GM12878 (cell line): ENCODE measurements around the gene DEPDC1. TPM values are rescaled to one million over a fixed set of nuclear protein-coding genes. Genes with fewer than 3 reads are reported as not detected.

ENCODE experiments used
- ATAC-seq: fragments of 200-7000 bp; cut with Tn5 transposase; 3 replicates; pipeline ENCODE4 v1.9.1; 2020; ENCODE audit warnings: mild to moderate bottlenecking, moderate library complexity
- BruUV-seq: library from RNA; stranded (reverse); fragments of 400-500 nt; replicated peaks from 2 replicates; lab custom pipeline; 2021; lab: Mats Ljungman, UMichigan
- CTCF ChIA-PET: fragments of 300-600 bp; sonication (Branson Sonifier 250); formaldehyde crosslinking; extraction: SDS; loops from one replicate; lab custom pipeline; 2021; ENCODE audit warnings: inconsistent platforms; lab: Yijun Ruan, JAX
- POLR2A ChIA-PET: fragments of 350-600 bp; formaldehyde crosslinking; extraction: SDS; loops from one replicate; lab custom pipeline; 2021; ENCODE audit warnings: inconsistent platforms; lab: Charles Lee
- RAD21 ChIA-PET: fragments of 300-600 bp; sonication (Branson Sonifier 250); formaldehyde crosslinking; loops from one replicate; lab custom pipeline; 2023; ENCODE audit warnings: antibody characterized with exemption; ENCODE audit not compliant: unreplicated experiment; lab: Charles Lee
- SMC1A ChIA-PET: fragments of 300-600 bp; sonication (Branson Sonifier 250); formaldehyde crosslinking; loops from one replicate; lab custom pipeline; 2023; ENCODE audit not compliant: unreplicated experiment, uncharacterized antibody; lab: Charles Lee
- DNase-seq: peaks from one replicate; pipeline ENCODE4 v3.0.0-alpha.2; 2011; ENCODE audit warnings: low read depth, low spot score
- FAIRE-seq: peaks from 3 replicates; lab custom pipeline; 2011; peaks lifted over from hg19 to GRCh38; lab: Jason Lieb, UNC
- H2AFZ ChIP-seq: 2 replicates; pipeline ENCODE4 v1.6.0; 2011; ENCODE audit warnings: low read depth, low read length, control low read depth; ENCODE audit not compliant: control insufficient read depth
- H3K27ac ChIP-seq: 2 replicates; pipeline ENCODE4 v1.5.1; 2011; ENCODE audit warnings: control low read depth; ENCODE audit not compliant: control insufficient read depth, insufficient read depth
- H3K27me3 ChIP-seq, 2 experiments: replicated peaks in 1 of 2; 2 replicates each; pipeline versions ENCODE4 v1.6.0 to v1.6.1; 2011; ENCODE audit warnings: low read length in 1 of 2; ENCODE audit not compliant: control insufficient read depth in 2 of 2, insufficient read depth in 2 of 2
- H3K36me3 ChIP-seq, 2 experiments: 2 replicates each; pipeline ENCODE4 v1.5.1; 2011; ENCODE audit warnings: low read length in 1 of 2; ENCODE audit not compliant: control insufficient read depth in 2 of 2, insufficient read depth in 2 of 2
- H3K4me1 ChIP-seq: 2 replicates; pipeline ENCODE4 v1.6.1; 2011; ENCODE audit warnings: mild to moderate bottlenecking, low read length, moderate library complexity, mixed read lengths; ENCODE audit not compliant: control insufficient read depth, insufficient read depth
- H3K4me2 ChIP-seq: 2 replicates; pipeline ENCODE4 v1.6.0; 2011; ENCODE audit warnings: control low read depth; ENCODE audit not compliant: control insufficient read depth, insufficient read depth
- H3K4me3 ChIP-seq: fragments of 200-600 bp; sonication (generic); 2 replicates; pipeline ENCODE4 v1.5.1; 2016
- H3K79me2 ChIP-seq: 2 replicates; pipeline ENCODE4 v1.6.0; 2011; ENCODE audit warnings: low read length; ENCODE audit not compliant: control insufficient read depth, insufficient read depth
- H3K9ac ChIP-seq: 2 replicates; pipeline ENCODE4 v1.8.0; 2011; ENCODE audit warnings: low read length, control low read depth, mixed read lengths; ENCODE audit not compliant: control insufficient read depth, insufficient read depth
- H3K9me3 ChIP-seq: replicated peaks from 3 replicates; pipeline ENCODE4 v1.5.1; 2011; ENCODE audit warnings: mild to moderate bottlenecking, low read length; ENCODE audit not compliant: control insufficient read depth, insufficient read depth
- H4K20me1 ChIP-seq: 2 replicates; pipeline ENCODE4 v1.6.0; 2011; ENCODE audit not compliant: control insufficient read depth, insufficient read depth
- CBFB ChIP-seq: IDR thresholded peaks from 2 replicates; pipeline ENCODE4 v1.6.1; 2016; ENCODE audit warnings: antibody characterized with exemption, low read depth
- EED ChIP-seq: sonication (generic); IDR thresholded peaks from 2 replicates; pipeline ENCODE4 v1.6.1; 2016; ENCODE audit warnings: antibody characterized with exemption, low read depth
- KAT2A ChIP-seq: conservative IDR thresholded peaks from 2 replicates; pipeline ENCODE4 v1.6.1; 2011; ENCODE audit warnings: low read depth, low read length; ENCODE audit not compliant: control insufficient read depth
- NRF1 ChIP-seq: conservative IDR thresholded peaks from 2 replicates; pipeline ENCODE4 v1.6.1; 2011; ENCODE audit warnings: mild to moderate bottlenecking, low read depth, low read length, improper control_type of control experiment
- PAX8 ChIP-seq: fragments of 450-650 bp; IDR thresholded peaks from 2 replicates; pipeline ENCODE4 v1.6.1; 2017; ENCODE audit warnings: mild to moderate bottlenecking, moderate library complexity
- PRDM15 ChIP-seq: fragments of 450-650 bp; formaldehyde crosslinking; IDR thresholded peaks from 2 replicates; pipeline ENCODE4 v1.4.0; 2020; ENCODE audit warnings: mild to moderate bottlenecking, moderate library complexity
- SIN3A ChIP-seq: IDR thresholded peaks from 2 replicates; pipeline ENCODE4 v1.6.1; 2012; ENCODE audit warnings: low read depth, low read length, improper control_type of control experiment
- SRF ChIP-seq, 2 experiments: IDR thresholded peaks; 2 replicates each; pipeline ENCODE4 v1.6.1; 2011; ENCODE audit warnings: low read depth in 2 of 2, low read length in 2 of 2, mild to moderate bottlenecking in 1 of 2, moderate library complexity in 1 of 2
- TARDBP ChIP-seq: IDR thresholded peaks from 2 replicates; pipeline ENCODE4 v1.6.1; 2016; ENCODE audit warnings: borderline replicate concordance
- TCF12 ChIP-seq: IDR thresholded peaks from 2 replicates; pipeline ENCODE4 v1.6.1; 2011; ENCODE audit warnings: low read depth, mild to moderate bottlenecking, low read length
- ZZZ3 ChIP-seq: IDR thresholded peaks from 2 replicates; pipeline ENCODE4 v1.6.1; 2011; ENCODE audit warnings: low read depth; ENCODE audit not compliant: control insufficient read depth, insufficient read length
- WGBS: methylation state at CpG from one replicate; pipeline ENCODE4 v1.1.6; 2016; ENCODE audit warnings: low lambda C conversion rate; ENCODE audit not compliant: insufficient replicate concordance, insufficient coverage; ENCODE audit errors: missing lambda C conversion rate; 5-methylcytosine and 5-hydroxymethylcytosine counted together
- in situ Hi-C: fragments of 300-500 bp; cut with MboI; formaldehyde crosslinking; loops from 9 replicates; pipeline ENCODE4 v1.14.3; 2018; ENCODE audit warnings: mixed read lengths
- intact Hi-C: fragments of 100-400 bp; cut with micrococcal nuclease; formaldehyde crosslinking; loops from one replicate; pipeline ENCODE4 v1.14.2; 2022; ENCODE audit not compliant: unreplicated experiment
- polyA plus RNA-seq, 11 experiments: library from polyadenylated mRNA; depleted of rRNA in 4 of 11; unstranded in 6 of 11; stranded (reverse) in 5 of 11; fragments of >200 nt; fragmentation: Nextera tagmentation in 4 of 11; fragmentation: Illumina TruSeq in 1 of 11; extraction: Ambion mirVana in 4 of 11; extraction: Trizol in 1 of 11; gene quantifications; 1 replicate in 1 of 11; 2 replicates in 10 of 11; pipeline versions ENCODE4 v1.2.1 to v1.2.3, GENCODE V29; 2011 to 2016; ENCODE audit warnings: inconsistent platforms in 2 of 11, missing spikeins in 2 of 11, low read depth in 1 of 11
- total RNA-seq, 4 experiments: library from RNA; depleted of rRNA in 3 of 4; stranded (reverse); fragments of >200 nt in 3 of 4; fragmentation: Illumina TruSeq in 1 of 4; extraction: Trizol in 1 of 4; gene quantifications; 2 replicates each; pipeline versions ENCODE4 v1.2.1 to v1.2.3, GENCODE V29; 2013 to 2021
- TF ChIP-seq, protein P1 (sequence below): IDR thresholded peaks from 2 replicates; pipeline ENCODE4 v1.6.1; 2012; ENCODE audit warnings: low read depth, low read length, improper control_type of control experiment
- TF ChIP-seq, protein P2 (sequence below): fragments of 450-650 bp; IDR thresholded peaks from 2 replicates; pipeline ENCODE4 v1.6.1; 2018; ENCODE audit warnings: mild to moderate bottlenecking, low read depth, moderate library complexity; ENCODE audit not compliant: partially characterized antibody

DEPDC1 gene
- total and polyA plus RNA-seq, 10 of the 15 experiments (the other 5 are each of a cell fraction or from before 2014, with no cell fraction given), result 6.9 to 36.5 (median 17.6) TPM

DNA sequence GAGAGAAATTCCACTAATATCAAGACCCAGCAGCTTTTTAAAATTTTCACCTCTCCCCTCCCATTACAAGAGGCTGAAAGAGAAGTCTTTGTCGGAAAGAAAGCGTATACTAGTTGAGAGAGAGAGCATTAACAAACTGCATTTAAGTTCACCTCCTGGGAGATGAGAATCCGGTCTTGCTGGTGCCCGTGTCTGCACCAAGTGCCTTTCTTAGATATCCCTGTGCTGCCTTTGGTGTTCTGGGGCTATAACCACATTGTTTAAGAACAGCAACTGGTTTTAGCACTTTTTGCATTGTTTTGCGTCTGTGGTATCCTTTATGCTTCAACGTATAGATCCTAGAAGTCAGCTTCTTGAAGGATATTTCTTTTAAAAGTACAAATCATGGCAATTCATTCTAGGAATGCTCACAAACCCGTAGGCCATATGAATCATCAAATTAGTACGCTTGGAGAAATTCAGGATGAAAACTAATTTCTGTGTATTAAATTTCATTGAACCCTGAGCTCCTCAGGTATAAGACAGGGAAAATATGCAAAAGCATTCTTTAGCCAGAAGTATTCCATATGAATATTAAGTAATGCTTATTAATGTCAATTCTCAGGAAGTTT lies 43.7 kb downstream of the DEPDC1 start:
- intact Hi-C loops, result no loop called here
- FAIRE-seq (no peak), ATAC-seq (no peak)

More for the DNA sequence above, 43.7 kb downstream of the DEPDC1 start:
- ChIA-PET SMC1A (no interaction called here), CTCF (interaction anchor here (1.2 to 2.3 kb wide), 2 partner anchors 10 to 17 kb away, joined by 3 to 7 read pairs; no protein-coding TSS in a partner anchor), POLR2A (no interaction called here), RAD21 (no interaction called here)
- no peaks in the 10 kb centered on the region for H3K9me3 ChIP-seq
- H3K4me1 ChIP-seq, result no peaks in the 10 kb centered on the region
- H3K9ac ChIP-seq, result no peak overlapping the region
- 46% methylated on average over 8 of the region's 8 CpGs for WGBS
- no TSS peak for BruUV-seq
- no peaks in the 10 kb centered on the region for H3K27me3 ChIP-seq
- no peak for DNase-seq
- H2AFZ ChIP-seq, result no peak overlapping the region
- H4K20me1 ChIP-seq, result no peaks in the 10 kb centered on the region
- no peak overlapping the region for H3K4me2 ChIP-seq
- no peak overlapping the region for H3K4me3 ChIP-seq
- H3K36me3 ChIP-seq, result no peaks in the 10 kb centered on the region
- in situ Hi-C loops, result loop anchor here (25.0 kb wide), 1 partner anchor 1284 kb away; no protein-coding TSS in a partner anchor
- no peak overlapping the region for H3K27ac ChIP-seq
- no peaks in the 10 kb centered on the region for H3K79me2 ChIP-seq
- no peak for TF ChIP-seq SRF (IDR thresholded peaks at IDR 0.05; ENCODE audit: low read depth in 2 of 2, low read length in 2 of 2)
- TF ChIP-seq TCF12, result no peak
- TF ChIP-seq SIN3A, result no peak
- TF ChIP-seq ZZZ3, result no peak
- no peak for TF ChIP-seq NRF1
- no peak for TF ChIP-seq PRDM15 (CRISPR knock-in tag)
- TF ChIP-seq, protein P1, sequence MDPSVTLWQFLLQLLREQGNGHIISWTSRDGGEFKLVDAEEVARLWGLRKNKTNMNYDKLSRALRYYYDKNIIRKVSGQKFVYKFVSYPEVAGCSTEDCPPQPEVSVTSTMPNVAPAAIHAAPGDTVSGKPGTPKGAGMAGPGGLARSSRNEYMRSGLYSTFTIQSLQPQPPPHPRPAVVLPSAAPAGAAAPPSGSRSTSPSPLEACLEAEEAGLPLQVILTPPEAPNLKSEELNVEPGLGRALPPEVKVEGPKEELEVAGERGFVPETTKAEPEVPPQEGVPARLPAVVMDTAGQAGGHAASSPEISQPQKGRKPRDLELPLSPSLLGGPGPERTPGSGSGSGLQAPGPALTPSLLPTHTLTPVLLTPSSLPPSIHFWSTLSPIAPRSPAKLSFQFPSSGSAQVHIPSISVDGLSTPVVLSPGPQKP, result no peak
- TF ChIP-seq, protein P2, sequence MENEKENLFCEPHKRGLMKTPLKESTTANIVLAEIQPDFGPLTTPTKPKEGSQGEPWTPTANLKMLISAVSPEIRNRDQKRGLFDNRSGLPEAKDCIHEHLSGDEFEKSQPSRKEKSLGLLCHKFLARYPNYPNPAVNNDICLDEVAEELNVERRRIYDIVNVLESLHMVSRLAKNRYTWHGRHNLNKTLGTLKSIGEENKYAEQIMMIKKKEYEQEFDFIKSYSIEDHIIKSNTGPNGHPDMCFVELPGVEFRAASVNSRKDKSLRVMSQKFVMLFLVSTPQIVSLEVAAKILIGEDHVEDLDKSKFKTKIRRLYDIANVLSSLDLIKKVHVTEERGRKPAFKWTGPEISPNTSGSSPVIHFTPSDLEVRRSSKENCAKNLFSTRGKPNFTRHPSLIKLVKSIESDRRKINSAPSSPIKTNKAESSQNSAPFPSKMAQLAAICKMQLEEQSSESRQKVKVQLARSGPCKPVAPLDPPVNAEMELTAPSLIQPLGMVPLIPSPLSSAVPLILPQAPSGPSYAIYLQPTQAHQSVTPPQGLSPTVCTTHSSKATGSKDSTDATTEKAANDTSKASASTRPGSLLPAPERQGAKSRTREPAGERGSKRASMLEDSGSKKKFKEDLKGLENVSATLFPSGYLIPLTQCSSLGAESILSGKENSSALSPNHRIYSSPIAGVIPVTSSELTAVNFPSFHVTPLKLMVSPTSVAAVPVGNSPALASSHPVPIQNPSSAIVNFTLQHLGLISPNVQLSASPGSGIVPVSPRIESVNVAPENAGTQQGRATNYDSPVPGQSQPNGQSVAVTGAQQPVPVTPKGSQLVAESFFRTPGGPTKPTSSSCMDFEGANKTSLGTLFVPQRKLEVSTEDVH, result no peak
- TF ChIP-seq PAX8, result no peak
- TF ChIP-seq TARDBP, result no peak
- no peak for TF ChIP-seq KAT2A
- TF ChIP-seq CBFB, result no peak
- no peak for TF ChIP-seq EED
